ENCODE data around the gene MTHFS. TPM values are rescaled to one million over a fixed set of nuclear protein-coding genes. Genes with fewer than 3 reads are reported as not detected.

Gene MTHFS
- total RNA-seq, 1 experiment from 2014 or later = 8.7 TPM

DNA sequence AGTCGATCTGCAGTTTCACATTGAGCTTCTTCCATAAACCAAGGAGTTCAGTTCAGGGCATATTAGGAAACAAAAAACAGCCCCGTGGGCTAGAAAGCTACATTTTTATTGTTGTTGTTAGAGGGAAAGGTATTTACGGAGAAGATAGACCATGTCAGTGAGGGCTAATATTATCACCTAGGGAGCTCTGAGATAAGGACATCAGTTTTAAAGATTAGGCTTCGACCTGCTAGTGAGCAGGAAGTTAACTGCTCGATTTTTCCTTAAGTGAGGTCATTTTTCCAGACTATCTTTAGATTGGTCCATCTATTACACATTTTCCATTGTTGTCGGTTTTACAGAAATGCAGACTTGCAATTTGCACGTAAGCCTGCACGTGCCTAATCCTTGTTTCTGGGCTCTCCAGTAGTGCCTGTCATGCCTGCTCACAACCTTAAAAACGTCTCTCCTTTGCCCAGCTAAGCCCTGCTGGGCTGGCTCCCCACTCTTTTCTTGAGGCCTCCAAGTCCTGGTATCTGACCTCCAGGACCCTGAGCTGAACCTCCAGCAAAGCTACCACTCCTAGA, 72.6 kb downstream of the MTHFS start:
- TF ChIP-seq, protein P1, sequence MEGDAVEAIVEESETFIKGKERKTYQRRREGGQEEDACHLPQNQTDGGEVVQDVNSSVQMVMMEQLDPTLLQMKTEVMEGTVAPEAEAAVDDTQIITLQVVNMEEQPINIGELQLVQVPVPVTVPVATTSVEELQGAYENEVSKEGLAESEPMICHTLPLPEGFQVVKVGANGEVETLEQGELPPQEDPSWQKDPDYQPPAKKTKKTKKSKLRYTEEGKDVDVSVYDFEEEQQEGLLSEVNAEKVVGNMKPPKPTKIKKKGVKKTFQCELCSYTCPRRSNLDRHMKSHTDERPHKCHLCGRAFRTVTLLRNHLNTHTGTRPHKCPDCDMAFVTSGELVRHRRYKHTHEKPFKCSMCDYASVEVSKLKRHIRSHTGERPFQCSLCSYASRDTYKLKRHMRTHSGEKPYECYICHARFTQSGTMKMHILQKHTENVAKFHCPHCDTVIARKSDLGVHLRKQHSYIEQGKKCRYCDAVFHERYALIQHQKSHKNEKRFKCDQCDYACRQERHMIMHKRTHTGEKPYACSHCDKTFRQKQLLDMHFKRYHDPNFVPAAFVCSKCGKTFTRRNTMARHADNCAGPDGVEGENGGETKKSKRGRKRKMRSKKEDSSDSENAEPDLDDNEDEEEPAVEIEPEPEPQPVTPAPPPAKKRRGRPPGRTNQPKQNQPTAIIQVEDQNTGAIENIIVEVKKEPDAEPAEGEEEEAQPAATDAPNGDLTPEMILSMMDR (conservative IDR thresholded peaks at IDR 0.05; ENCODE audit: low read depth, low read length) = no peak
- TF ChIP-seq EZH2 (IDR thresholded peaks at IDR 0.05; ENCODE audit: borderline replicate concordance, low read depth, low read length, poor library complexity, severe bottlenecking) = no peak
- no peak overlapping the region for H3K27ac ChIP-seq (ENCODE audit: low read depth, low read length, poor library complexity, severe bottlenecking)
- BruUV-seq (replicated peaks) = no TSS peak
- intact Hi-C loops (cut with micrococcal nuclease; ENCODE audit: unreplicated experiment) = no loop called here
- ChIA-PET CTCF (no interaction called here), POLR2A (ENCODE audit: low non-redundant PET) (no interaction called here)
- no peak overlapping the region for H3K4me3 ChIP-seq (ENCODE audit: low read depth, low read length, poor library complexity, severe bottlenecking)
- no peaks in the 10 kb centered on the region for H3K27me3 ChIP-seq (replicated peaks; ENCODE audit: insufficient read depth, low read depth, low read length, poor library complexity)
- no peaks in the 10 kb centered on the region for H3K4me1 ChIP-seq (ENCODE audit: insufficient read depth, low read length, poor library complexity, severe bottlenecking)
- H3K36me3 ChIP-seq (ENCODE audit: insufficient read depth, low read length, poor library complexity, severe bottlenecking) = no peaks in the 10 kb centered on the region
- DNase-seq (ENCODE audit: low spot score) = no peak
- H3K9me3 ChIP-seq (ENCODE audit: low read depth, low read length, poor library complexity, severe bottlenecking) = peaks cover 6% of the 10 kb centered on the region

DNA sequence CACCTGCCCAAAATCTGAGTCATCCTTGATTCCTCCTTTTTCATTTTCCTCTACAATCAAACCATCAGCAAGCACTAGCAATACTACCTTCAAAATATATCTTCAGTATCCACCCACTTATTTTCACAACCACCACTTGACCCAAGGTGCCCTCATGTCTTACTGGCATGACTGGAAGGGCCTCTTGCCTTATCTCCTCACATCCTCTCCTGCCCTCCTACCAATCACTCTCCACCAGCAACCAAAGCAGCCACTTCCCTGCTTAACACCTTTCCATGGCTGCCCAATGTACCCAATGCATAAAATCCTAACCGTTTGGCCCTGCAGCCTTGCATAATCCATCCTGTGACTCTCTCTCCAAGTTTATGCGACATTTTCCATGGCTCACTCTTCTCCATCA, 76.0 kb downstream of the MTHFS start:
- TF ChIP-seq, protein P1 (conservative IDR thresholded peaks at IDR 0.05; ENCODE audit: low read depth, low read length) = no peak
- no peak for TF ChIP-seq EZH2 (IDR thresholded peaks at IDR 0.05; ENCODE audit: borderline replicate concordance, low read depth, low read length, poor library complexity, severe bottlenecking)

DNA sequence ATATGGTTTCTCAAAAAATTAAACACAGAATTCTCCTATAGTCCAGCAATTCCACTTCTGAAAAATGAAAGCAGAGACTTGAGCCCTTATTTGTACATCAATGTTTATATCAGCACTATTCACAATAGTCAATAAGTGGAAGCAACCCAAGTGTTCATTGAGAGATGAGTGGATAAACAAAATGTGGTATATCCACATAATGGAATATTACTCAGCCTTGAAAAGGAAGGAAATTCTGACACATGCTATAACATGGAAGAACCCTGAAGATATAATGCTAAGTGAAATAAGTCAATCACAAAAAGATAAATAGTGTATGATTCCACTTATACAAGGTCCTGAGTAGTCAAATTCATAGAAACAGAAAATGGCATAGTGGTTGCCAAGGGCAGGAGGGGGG, 76.6 kb downstream of the MTHFS start:
- no TSS peak for BruUV-seq (replicated peaks)
- DNase-seq (ENCODE audit: low spot score) = no peak
- TF ChIP-seq EZH2 (IDR thresholded peaks at IDR 0.05; ENCODE audit: borderline replicate concordance, low read depth, low read length, poor library complexity, severe bottlenecking) = no peak
- TF ChIP-seq, protein P1 (conservative IDR thresholded peaks at IDR 0.05; ENCODE audit: low read depth, low read length) = no peak
- CTCF ChIA-PET = no interaction called here
- POLR2A ChIA-PET (ENCODE audit: low non-redundant PET) = no interaction called here
- intact Hi-C loops (cut with micrococcal nuclease; ENCODE audit: unreplicated experiment) = no loop called here
- peaks cover 6% of the 10 kb centered on the region for H3K9me3 ChIP-seq (ENCODE audit: low read depth, low read length, poor library complexity, severe bottlenecking)
- H3K27ac ChIP-seq (ENCODE audit: low read depth, low read length, poor library complexity, severe bottlenecking) = no peak overlapping the region
- no peaks in the 10 kb centered on the region for H3K27me3 ChIP-seq (replicated peaks; ENCODE audit: insufficient read depth, low read depth, low read length, poor library complexity)
- no peaks in the 10 kb centered on the region for H3K4me1 ChIP-seq (ENCODE audit: insufficient read depth, low read length, poor library complexity, severe bottlenecking)
- no peaks in the 10 kb centered on the region for H3K36me3 ChIP-seq (ENCODE audit: insufficient read depth, low read length, poor library complexity, severe bottlenecking)
- H3K4me3 ChIP-seq (ENCODE audit: low read depth, low read length, poor library complexity, severe bottlenecking) = no peak overlapping the region

More for the DNA sequence above, 76.0 kb downstream of the MTHFS start:
- Histone ChIP-seq H3K4me1 (ENCODE audit: insufficient read depth, low read length, poor library complexity, severe bottlenecking) (no peaks in the 10 kb centered on the region), H3K9me3 (ENCODE audit: low read depth, low read length, poor library complexity, severe bottlenecking) (peaks cover 6% of the 10 kb centered on the region), H3K36me3 (ENCODE audit: insufficient read depth, low read length, poor library complexity, severe bottlenecking) (no peaks in the 10 kb centered on the region), H3K27me3 (replicated peaks; ENCODE audit: insufficient read depth, low read depth, low read length, poor library complexity) (no peaks in the 10 kb centered on the region), H3K27ac (ENCODE audit: low read depth, low read length, poor library complexity, severe bottlenecking) (no peak overlapping the region), H3K4me3 (ENCODE audit: low read depth, low read length, poor library complexity, severe bottlenecking) (no peak overlapping the region)
- no TSS peak for BruUV-seq (replicated peaks)
- ChIA-PET CTCF (no interaction called here), POLR2A (ENCODE audit: low non-redundant PET) (no interaction called here)
- intact Hi-C loops (cut with micrococcal nuclease; ENCODE audit: unreplicated experiment) = no loop called here
- DNase-seq (ENCODE audit: low spot score) = no peak

Data from A673 (cell line).